ENCODE data around the gene DPF3. TPM values are rescaled to one million over a fixed set of nuclear protein-coding genes. Genes with fewer than 3 reads are reported as not detected.

Gene DPF3
- total RNA-seq, 3 donors from 2014 or later = 0.48 to 0.95 (median 0.71) TPM

DNA sequence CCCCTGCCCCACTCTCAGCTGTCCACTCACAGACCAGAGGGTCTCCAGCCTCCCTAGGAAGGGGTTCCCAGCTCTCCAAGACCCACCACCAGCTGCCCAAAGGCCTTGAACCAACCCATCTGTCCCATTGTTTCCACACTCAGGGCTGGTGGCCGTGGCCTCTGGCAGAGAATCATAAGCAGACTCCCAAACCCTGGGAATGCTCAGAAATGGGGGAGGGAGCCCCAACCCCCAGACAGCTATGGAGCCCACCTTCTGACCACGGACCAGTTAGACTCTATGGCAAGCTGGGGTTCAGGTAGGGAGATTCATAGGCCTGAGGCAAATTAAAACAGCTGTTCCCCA, 280.0 kb downstream of the DPF3 start:
- Mint-ChIP-seq H3K9me3 (no peaks in the 10 kb centered on the region), H3K36me3 (ENCODE audit: insufficient read depth) (no peaks in the 10 kb centered on the region), H3K4me1 (ENCODE audit: low read depth) (no peaks in the 10 kb centered on the region), H3K4me3 (no peak overlapping the region), H3K27me3 (ENCODE audit: low read depth) (no peaks in the 10 kb centered on the region)
- DNase-seq = no peak
- no peak for ATAC-seq

GRCh38 chr14:72613231-72613974, 280.5 kb downstream of the DPF3 start:
- no peak for ATAC-seq
- Mint-ChIP-seq H3K27me3 (ENCODE audit: low read depth) (no peaks in the 10 kb centered on the region), H3K4me3 (no peak overlapping the region), H3K9me3 (no peaks in the 10 kb centered on the region), H3K36me3 (ENCODE audit: insufficient read depth) (no peaks in the 10 kb centered on the region), H3K4me1 (ENCODE audit: low read depth) (no peaks in the 10 kb centered on the region)
- DNase-seq = no peak

DNA sequence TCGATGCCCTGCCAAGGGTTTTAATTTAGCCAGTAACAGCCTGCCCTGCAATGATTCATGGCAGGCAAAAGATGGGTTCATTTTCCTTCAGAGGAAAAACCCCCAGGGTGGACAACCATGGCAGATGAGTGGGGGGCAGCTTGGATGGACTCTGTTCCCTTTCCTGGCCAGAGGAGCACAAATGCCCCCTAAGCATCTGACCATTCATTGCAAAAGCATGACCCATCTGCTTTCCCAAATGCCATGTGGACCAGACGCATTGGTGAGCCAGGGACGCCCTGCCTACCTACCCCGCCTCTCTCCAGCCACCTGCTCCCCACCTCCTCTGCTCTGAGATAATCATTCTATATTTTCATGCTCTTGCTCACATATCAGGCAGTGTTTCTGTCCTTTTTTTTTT, 281.9 kb downstream of the DPF3 start:
- Mint-ChIP-seq H3K27me3 (ENCODE audit: low read depth) (no peaks in the 10 kb centered on the region), H3K4me1 (ENCODE audit: low read depth) (no peaks in the 10 kb centered on the region), H3K9me3 (no peaks in the 10 kb centered on the region), H3K36me3 (ENCODE audit: insufficient read depth) (no peaks in the 10 kb centered on the region), H3K4me3 (no peak overlapping the region)
- no peak for DNase-seq
- ATAC-seq = no peak

DNA sequence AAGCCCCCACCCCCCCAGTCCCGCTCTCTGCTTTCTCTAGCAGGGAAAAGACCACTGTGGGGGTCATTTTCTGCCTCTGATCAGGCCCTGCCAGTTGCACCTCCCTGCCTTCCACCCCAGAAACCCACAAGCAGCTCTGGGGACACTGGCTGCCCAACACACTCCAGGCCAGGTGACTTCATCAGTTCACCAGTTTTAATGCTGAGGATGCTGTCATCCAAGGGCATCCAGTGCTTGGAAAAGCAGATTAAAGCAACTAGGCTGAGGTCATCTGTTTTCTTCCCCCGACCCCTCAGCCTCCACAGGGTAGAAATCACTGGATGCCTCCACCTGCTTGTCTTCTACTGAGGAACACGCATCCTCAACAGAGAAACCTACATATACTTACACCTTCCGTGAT, 282.4 kb downstream of the DPF3 start:
- no peak for DNase-seq
- Mint-ChIP-seq H3K4me1 (ENCODE audit: low read depth) (no peaks in the 10 kb centered on the region), H3K36me3 (ENCODE audit: insufficient read depth) (no peaks in the 10 kb centered on the region), H3K27me3 (ENCODE audit: low read depth) (no peaks in the 10 kb centered on the region), H3K4me3 (no peak overlapping the region), H3K9me3 (no peaks in the 10 kb centered on the region)
- ATAC-seq = no peak

DNA sequence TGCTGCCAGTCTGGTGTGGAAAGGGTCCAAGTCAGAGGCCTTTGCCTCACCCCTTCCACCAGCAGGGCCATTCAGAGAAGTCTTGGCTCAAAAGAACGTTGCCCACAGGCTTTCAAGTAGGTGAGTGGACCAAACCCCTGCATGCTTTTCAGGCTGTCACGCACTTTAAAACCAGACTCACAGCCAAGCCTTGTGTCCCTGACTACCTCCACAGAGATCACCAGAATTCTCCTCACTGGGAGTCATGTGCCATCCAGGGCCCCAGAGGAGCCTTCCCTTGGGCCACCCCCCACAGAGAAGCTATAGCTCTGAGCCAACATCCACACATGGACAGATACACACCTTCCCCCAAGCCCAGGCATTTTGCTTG, 283.1 kb downstream of the DPF3 start:
- no peaks in the 10 kb centered on the region for H3K9me3 Mint-ChIP-seq
- H3K4me1 Mint-ChIP-seq (ENCODE audit: low read depth) = no peaks in the 10 kb centered on the region
- no peaks in the 10 kb centered on the region for H3K27me3 Mint-ChIP-seq (ENCODE audit: low read depth)
- ATAC-seq = no peak
- DNase-seq = no peak
- H3K36me3 Mint-ChIP-seq (ENCODE audit: insufficient read depth) = no peaks in the 10 kb centered on the region
- H3K4me3 Mint-ChIP-seq = no peak overlapping the region

GRCh38 chr14:72610096-72610830, 283.6 kb downstream of the DPF3 start:
- DNase-seq (no peak), ATAC-seq (no peak)
- Mint-ChIP-seq H3K36me3 (ENCODE audit: insufficient read depth) (no peaks in the 10 kb centered on the region), H3K4me3 (no peak overlapping the region), H3K27me3 (ENCODE audit: low read depth) (no peaks in the 10 kb centered on the region), H3K9me3 (no peaks in the 10 kb centered on the region), H3K4me1 (ENCODE audit: low read depth) (no peaks in the 10 kb centered on the region)

GRCh38 chr14:72609205-72609916, 284.5 kb downstream of the DPF3 start:
- Mint-ChIP-seq H3K27me3 (ENCODE audit: low read depth) (no peaks in the 10 kb centered on the region), H3K36me3 (ENCODE audit: insufficient read depth) (no peaks in the 10 kb centered on the region), H3K4me1 (ENCODE audit: low read depth) (no peaks in the 10 kb centered on the region), H3K4me3 (no peak overlapping the region), H3K9me3 (no peaks in the 10 kb centered on the region)
- DNase-seq (no peak), ATAC-seq (no peak)

GRCh38 chr14:72608391-72609204, 285.3 kb downstream of the DPF3 start:
- no peaks in the 10 kb centered on the region for H3K9me3 Mint-ChIP-seq
- no peaks in the 10 kb centered on the region for H3K36me3 Mint-ChIP-seq (ENCODE audit: insufficient read depth)
- DNase-seq = no peak
- no peaks in the 10 kb centered on the region for H3K27me3 Mint-ChIP-seq (ENCODE audit: low read depth)
- no peak overlapping the region for H3K4me3 Mint-ChIP-seq
- ATAC-seq = no peak
- no peaks in the 10 kb centered on the region for H3K4me1 Mint-ChIP-seq (ENCODE audit: low read depth)

DNA sequence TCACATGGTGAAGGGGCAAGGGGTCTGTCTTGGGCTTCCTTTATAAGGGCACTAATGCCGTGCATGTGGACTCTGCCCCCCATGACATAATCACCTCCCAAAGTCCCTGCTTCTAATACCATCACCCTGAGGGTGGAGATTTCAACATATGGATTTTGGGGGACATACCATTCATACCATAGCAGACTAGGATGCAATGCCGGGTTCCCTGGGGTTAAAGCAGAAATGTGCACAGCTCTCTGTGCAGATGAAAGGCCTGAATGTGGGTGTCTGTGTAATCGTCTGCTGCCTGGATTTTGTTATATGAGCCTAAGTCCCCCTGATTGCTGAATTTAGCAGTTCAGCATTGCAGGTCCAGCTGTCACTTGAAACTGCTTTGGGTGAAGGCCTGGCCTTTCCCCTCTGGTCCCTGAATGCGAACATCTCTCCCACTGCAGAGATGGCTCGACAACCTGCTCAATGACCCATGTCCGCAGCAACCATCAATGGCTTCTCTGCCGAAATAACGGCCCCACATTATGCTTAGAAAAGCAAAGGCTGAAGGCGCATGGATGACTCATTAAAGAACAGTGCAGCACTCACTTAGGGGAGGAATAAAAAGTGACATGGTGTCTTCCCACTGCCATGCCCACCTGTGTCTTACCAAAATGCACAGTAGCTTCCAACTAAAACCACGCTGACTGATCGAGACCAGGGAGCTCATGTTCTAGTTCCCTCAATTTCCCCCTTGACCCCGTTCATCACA, 286.3 kb downstream of the DPF3 start:
- no peak for DNase-seq
- no peaks in the 10 kb centered on the region for H3K9me3 Mint-ChIP-seq
- H3K27me3 Mint-ChIP-seq (ENCODE audit: low read depth) = no peaks in the 10 kb centered on the region
- no peaks in the 10 kb centered on the region for H3K4me1 Mint-ChIP-seq (ENCODE audit: low read depth)
- ATAC-seq = no peak
- no peaks in the 10 kb centered on the region for H3K36me3 Mint-ChIP-seq (ENCODE audit: insufficient read depth)
- H3K4me3 Mint-ChIP-seq = no peak overlapping the region

DNA sequence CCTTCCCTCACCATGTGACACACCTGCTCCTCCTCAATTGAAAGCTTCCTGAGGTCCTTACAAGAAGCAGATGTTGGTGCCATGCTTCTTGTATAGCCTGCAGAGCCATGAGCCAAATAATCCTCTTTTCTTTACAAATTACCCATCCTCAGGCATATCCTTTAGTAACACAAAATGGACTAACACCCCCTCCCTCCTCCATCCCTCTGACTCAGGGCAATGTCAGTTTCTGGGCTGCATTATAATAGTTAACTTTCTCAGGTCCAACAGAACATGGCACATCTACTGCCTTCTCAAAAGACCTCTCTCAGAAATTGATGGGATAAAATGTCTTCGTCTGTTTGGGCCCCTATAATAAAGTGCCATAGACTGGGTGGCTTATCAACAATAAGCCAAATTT, 287.0 kb downstream of the DPF3 start:
- no peaks in the 10 kb centered on the region for H3K27me3 Mint-ChIP-seq (ENCODE audit: low read depth)
- no peaks in the 10 kb centered on the region for H3K4me1 Mint-ChIP-seq (ENCODE audit: low read depth)
- DNase-seq = no peak
- H3K36me3 Mint-ChIP-seq (ENCODE audit: insufficient read depth) = no peaks in the 10 kb centered on the region
- no peak overlapping the region for H3K4me3 Mint-ChIP-seq
- no peak for ATAC-seq
- H3K9me3 Mint-ChIP-seq = no peaks in the 10 kb centered on the region

- H3K27me3 Mint-ChIP-seq (ENCODE audit: low read depth) = no peaks in the 10 kb centered on the region
- no peak for ATAC-seq
- no peak for DNase-seq
- no peaks in the 10 kb centered on the region for H3K4me1 Mint-ChIP-seq (ENCODE audit: low read depth)
- H3K9me3 Mint-ChIP-seq = no peaks in the 10 kb centered on the region
- H3K36me3 Mint-ChIP-seq (ENCODE audit: insufficient read depth) = no peaks in the 10 kb centered on the region
- H3K4me3 Mint-ChIP-seq = no peak overlapping the region
Observed at GRCh38 chr14:72605921-72606220, 288.0 kb downstream of the DPF3 start.

DNA sequence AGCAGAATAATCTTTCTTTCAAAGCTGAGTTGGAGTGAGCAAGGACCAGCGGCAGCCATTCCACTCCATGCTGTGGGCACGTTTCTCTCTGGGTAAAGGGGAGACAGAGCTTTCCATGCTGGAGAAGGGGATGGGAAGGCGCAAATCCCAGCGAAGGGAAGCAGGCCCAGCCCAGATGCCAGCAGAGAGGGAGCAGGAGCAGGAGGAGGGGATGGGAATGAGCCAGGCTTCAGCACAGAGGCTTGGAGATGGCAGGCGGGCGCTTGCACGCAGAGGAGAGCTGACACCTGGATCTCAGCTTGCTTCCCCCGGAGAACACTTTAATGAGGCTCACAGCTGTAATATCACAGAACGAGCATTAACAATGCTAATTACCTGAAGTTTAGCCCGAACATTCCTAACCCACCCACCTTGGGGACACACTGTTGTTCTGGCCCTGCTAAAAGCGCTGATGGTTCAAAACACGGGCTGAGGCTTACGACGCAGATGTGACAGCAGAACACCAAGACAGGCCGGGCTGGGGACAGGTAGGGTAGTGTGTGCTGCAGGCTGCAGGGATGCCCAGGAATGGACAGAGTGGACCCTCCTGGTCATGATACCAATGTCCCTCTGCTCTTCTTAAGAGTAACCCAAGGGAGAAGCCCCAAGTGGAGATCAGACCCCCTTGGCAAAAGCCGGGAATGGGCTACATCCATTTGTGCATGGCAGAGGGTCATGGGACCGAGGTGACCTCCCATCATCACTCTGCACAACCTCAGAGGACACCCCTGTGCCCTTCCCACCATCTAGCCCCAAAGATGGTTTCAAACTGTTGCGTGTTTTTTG, 288.6 kb downstream of the DPF3 start:
- no peak overlapping the region for H3K4me3 Mint-ChIP-seq
- H3K4me1 Mint-ChIP-seq (ENCODE audit: low read depth) = no peaks in the 10 kb centered on the region

DNA sequence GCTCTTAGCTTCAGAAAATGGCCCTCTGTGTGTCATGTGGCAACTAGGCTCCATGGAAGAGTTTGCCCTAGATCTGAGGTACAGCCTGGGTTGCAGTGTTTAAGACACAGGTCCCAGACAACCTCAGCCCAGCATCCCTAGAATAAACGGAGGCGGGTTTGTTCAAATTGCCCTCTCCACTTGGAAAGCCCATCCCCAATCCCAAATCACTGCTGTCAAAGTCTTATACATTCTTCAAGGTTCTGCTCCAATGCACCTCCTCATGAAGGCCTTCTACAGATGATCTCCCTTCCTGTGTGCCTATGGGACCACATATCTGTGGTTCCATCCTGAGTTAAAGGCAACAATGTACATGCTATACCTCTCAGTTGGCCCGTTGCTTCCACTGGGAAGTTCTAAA, 289.8 kb downstream of the DPF3 start:
- Mint-ChIP-seq H3K36me3 (ENCODE audit: insufficient read depth) (no peaks in the 10 kb centered on the region), H3K4me3 (no peak overlapping the region), H3K9me3 (no peaks in the 10 kb centered on the region), H3K4me1 (ENCODE audit: low read depth) (no peaks in the 10 kb centered on the region), H3K27me3 (ENCODE audit: low read depth) (peaks cover 4% of the 10 kb centered on the region)
- DNase-seq (no peak), ATAC-seq (no peak)

More for the DNA sequence above, 288.6 kb downstream of the DPF3 start:
- no peak for ATAC-seq
- no peak for DNase-seq
- Mint-ChIP-seq H3K9me3 (no peaks in the 10 kb centered on the region), H3K27me3 (ENCODE audit: low read depth) (peaks cover 2% of the 10 kb centered on the region), H3K36me3 (ENCODE audit: insufficient read depth) (no peaks in the 10 kb centered on the region)
